HG03095 (cell line): ENCODE measurements around the gene BRD3.
"Not testable (repeated sequence)": the region's sequence is repeated elsewhere in the genome, so short reads cannot be mapped to it uniquely, and the experiment has no call there.

ENCODE experiments used
- ATAC-seq: cut with Tn5 transposase; IDR thresholded peaks from one replicate; pipeline ENCODE4 v1.9.1; 2021; ENCODE audit warnings: moderate library complexity; ENCODE audit not compliant: unreplicated experiment

Gene BRD3

DNA sequence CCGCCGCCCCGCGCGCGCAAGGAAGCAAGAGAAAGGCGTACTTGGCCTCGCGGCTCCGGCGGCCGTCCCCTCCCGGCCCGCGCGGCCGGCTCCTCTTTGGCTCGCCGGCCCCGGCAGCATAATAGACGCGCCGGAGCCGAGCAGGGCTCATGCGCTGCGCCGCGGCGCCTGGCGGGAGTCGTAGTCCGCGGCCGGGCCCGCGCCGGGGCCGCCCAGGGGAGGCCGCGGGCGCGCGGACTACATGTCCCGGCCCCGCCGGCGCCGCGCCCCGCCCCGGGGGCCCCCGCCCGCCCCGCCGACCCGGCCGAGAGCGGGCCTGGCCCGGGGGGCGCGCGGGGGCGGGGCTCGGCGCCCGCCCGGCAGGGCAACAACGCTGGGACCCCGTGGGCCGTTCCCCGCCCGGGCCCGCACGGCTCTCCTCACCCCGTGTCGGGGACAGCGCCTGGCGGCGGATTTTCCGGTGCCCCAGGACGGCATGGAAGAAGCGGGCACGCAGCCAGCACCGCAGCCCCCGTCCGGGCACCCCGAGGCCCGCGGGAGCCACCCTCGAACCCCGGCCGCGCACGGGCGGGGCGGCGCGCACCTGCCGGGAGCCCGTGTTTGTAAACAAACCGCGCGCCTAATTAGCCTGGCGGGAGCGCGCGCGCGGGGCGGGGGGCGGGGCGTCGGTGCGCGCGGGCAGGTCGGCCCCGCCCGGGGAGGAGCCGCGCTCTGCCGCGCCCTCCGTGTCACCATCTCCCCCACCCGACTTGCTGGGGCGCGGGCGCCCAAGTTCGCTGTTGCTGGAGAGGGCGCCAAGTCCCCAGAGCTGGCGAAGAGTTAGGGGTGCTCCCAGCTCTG, at the start of gene BRD3:
Gene BRD3, minus strand, starts transcription at position 123 of the 840 bp plus-strand sequence. CDS start 14,549 bp downstream, outside the sequence.
- peak; percentile 63 for ATAC-seq

DNA sequence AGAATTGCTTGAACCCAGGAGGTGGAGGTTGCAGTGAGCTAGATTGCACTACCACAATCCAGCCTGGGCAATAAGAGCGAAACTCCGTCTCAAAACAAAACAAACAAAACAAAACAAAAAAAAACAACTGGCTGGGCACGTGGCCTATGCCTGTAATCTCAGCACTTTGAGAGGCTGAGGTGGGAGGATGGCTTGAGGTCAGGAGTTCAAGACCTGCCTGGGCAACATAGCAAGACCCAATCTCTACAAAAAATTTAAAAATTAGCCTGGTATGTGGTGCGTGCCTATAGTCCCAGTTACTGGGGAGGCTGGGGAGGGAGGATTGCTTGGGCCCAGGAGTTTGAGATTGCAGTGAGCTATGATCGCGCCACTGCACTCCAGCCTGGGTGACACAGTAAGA, 44.7 kb upstream of the BRD3 start:
- ATAC-seq, result no peak

DNA sequence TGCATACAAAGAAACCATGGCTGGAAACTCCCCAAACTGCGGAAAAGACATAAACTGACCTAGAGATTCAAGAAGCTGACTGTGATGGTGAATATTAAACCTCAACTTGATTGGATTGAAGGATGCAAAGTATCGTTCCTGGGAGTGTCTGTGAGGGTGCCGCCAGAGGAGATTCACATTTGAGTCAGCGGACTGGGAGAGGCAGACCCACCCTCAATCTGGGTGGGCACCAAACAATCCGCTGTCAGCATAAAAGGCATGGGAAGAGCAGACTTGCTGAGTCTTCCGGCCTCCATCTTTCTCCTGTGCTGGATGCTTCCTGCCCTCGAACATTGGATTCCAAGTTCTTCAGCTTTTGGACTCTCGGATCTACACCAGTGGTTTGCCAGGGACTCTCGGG, 43.2 kb upstream of the BRD3 start:
- ATAC-seq, result no peak

DNA sequence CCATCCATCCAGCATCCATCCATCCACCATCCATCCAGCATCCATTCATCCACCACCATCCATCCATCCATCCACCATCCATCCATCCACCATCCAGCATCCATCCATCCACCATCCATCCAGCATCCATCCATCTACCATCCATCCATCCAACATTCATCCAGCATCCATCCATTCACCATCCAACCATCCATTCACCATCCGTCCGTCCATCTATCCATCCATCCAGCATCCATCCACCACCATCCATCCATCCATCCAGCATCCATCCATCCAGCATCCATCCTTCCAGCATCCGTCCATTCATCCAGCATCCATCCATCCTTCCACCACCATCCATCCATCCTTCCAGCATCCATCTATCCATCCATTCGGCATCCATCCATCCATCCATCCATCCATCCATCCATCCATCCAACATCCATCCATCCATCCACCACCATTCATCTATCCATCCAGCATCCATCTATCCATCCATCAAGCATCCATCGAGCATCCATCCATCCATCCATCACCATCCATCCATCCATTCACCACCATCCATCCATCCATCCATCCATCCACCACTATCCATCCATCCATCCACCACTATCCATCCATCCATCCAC, 35.7 kb upstream of the BRD3 start:
- no peak for ATAC-seq

DNA sequence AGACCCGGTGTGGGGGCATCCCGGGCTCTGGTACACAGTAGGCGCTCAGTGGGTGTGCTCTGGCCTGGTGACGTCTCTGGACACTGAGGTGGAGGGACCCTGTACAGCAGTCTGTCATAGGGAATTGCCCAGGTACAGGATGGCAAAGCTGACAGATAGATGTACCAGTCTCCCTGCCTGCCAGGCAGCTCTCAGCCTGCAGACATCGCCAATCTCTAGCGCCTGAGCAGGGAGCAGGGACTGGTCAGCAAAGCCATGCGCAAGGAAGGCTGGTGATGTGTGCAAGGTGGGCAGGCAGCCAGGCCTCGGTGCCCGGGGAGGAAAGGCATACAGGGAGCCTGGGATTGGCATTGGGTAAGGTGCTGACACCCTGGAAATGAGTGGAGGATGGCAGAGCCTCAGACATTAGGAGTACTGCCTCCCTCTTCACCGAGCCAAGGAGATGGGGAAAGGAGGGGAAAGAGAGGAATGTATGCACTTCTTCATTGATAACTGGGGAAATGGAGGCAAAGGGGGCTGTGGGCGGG, 33.9 kb upstream of the BRD3 start:
- ATAC-seq, result no peak

DNA sequence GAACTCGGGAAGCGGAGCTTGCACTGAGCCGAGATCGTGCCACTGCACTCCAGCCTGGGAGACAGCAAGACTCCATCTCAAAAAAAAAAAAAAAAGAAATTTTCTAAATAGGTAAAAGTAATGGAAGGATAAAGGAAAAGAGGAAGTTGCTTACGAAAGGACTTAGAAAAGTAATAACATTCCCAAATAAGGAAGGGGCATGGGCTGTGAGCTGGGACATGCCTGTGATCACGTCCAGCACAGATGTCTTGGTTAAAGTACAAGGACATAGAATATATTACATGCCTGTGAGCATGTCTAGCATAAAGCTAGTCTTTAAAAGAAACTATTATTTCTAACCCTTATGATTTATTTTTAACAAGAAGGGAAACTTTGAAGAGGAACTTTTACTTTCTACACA, 33.3 kb upstream of the BRD3 start:
- ATAC-seq, result not testable (repeated sequence)

DNA sequence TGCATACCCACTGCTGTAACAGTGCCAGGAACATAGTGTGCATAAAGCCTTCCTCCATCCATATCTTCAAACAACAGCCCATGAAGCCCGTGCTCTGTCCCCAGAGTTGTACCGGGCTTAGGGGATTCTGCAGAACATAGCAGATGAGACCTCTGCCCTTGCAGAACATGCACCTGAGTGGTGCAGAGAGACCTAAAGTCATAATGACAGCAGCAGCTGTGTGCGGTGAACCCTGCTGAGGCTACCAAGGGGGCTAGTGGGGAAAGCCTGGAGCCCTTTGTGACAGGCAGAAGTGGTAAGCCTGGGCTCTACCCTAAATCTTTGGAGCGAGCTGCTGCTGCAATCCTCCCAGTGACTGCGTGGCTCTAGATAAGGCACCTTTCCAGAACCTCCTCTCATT, 32.2 kb upstream of the BRD3 start:
- ATAC-seq, result no peak

DNA sequence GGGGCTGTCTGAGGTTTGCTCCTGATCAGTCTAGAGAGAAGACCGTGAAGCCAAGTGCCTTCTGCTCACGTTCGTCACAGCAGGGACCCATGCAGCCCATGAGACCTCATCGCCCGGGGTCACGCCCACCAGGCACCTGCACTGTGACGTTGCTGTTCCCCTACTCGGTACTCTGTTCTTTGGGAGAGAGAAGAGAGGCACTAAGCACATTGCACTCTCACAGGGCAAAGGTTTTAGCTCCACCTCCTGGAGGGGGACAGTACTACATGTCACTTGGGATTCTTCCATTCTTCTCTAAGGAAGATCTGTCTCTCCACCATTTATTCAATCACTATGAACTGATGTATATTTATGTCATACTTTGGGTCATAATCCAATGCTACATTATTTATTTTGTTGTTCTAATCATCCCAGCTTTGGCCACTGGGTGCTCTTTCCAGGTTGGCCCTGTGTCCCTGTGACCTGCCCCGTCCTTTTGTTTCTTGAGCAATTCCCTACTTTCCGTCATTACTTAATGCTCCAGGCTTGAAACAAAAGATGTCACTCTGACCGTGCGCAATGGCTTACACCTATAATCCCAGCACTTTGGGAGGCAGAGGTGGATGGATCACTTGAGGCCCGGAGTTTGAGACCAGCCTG, 31.4 kb upstream of the BRD3 start:
- ATAC-seq, result no peak

DNA sequence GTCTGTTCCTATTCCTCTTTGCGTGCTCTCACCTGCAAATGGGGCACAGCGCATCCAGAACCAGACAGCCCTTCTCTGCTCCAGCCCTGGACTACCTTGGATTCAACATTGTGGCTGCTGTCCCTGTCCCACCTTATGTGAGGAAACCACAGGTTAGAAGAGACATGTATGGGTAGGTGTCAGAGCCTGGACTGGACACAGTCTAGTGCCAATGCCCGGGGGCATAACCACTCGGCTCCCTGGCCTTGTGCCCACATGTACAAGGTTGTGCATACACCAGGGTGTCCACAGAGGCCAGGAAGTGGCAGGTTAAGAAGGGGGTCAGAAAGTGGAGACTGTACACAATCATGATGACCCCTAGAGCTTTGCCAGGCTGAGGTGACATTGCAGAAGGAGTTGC, 22.1 kb upstream of the BRD3 start:
- no peak for ATAC-seq

DNA sequence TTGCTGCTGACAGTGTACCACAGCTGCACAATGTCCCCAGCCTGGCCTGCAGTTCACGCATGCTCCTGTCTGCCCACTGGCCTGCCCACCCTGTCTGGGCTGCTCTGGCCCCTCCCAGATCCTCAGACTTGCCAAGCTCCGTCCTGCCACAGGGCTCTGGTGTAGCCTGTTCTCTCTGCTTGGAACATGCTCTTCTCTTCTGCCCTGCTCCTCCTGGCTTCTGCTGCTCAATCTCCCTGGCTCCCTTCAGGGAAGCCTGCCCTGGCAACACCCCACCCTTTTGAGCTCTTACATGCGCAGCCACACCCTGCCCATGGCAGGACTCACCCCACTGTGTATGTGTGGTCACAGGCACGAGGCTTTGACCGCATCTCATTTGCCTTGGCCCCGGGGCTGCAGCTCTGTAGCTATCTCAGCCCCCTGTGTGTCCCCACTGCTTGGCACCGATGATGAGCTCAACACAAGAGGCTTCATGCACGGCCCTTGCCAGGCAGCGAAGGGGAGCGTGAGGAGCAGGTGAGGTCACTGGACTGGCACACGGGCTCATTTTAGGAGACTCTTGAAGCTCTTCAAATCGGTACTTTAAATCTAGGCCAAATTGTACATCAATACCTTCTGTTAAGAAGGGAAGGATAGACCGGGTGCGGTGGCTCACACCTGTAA, 20.4 kb upstream of the BRD3 start:
- no peak for ATAC-seq

DNA sequence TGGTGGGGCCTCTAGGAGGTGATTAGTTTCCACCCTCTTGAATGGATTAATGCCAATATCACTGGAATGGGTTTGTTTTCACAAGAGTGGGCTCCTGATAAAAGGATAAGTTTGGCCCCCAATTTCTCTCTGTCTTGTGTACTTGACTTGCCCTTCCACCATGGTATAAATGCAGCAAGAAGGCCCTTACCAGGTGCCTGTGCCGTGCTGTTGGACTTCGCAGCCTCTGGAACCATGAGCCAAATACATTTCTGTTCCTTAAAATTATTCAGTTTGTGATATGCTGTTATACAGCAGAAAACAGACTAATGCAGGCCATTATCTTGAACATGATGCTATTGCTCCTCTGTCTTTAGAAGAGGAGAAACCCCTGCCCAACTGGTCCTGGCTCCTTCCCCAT, 17.8 kb upstream of the BRD3 start:
- ATAC-seq, result no peak

DNA sequence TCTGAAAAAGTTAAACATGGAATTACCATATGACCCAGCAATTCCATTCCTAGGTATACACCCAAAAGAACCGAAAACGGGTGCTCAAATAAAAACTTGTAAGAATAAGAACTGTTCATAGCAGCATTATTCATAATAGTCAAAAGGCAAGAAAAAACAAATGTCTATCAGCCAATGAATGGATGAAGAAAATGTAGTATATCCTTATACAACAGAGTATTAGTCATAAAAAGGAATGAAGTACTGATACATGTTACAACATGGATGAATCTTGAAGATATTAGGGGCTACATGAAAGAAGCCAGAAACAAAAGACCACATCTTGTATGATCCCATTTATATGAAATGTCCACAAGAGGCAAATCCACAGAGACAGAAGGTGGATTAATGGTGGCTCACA, 15.6 kb upstream of the BRD3 start:
- no peak for ATAC-seq

DNA sequence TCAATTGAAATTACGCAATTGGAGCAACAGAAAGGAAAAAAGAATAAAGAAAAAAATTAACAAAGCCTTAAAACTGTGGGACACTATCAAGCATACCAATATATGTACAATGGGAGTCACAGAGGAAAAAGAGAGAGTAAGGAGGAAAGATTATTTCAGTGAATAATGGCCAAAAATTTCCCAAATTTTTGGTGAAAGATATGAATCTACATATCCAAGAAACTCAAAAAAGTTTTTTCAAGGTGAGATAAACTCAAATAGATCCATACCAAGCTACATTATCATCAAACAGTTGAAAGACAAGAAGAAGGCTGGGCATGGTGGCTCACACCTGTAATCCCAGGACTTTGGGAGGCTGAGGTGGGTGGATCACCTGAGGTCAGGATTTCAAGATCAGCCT, 8.8 kb upstream of the BRD3 start:
- ATAC-seq, result no peak

DNA sequence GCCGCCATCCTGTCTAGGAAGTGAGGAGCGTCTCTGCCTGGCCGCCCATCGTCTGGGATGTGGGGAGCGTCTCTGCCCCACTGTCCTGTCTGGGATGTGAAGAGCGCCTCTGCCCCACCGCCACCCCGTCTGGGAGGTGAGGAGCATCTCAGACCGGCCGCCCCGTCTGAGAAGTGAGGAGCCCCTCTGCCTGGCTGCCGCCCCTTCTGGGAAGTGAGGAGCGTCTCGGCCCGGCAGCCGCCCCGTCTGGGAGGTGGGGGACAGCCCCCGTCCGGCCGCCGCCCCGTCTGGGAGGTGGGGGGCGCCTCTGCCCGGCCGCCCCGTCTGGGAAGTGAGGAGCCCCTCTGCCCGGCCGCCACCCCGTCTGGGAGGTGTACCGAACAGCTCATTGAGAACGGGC, 7.9 kb upstream of the BRD3 start:
- not testable (repeated sequence) for ATAC-seq

DNA sequence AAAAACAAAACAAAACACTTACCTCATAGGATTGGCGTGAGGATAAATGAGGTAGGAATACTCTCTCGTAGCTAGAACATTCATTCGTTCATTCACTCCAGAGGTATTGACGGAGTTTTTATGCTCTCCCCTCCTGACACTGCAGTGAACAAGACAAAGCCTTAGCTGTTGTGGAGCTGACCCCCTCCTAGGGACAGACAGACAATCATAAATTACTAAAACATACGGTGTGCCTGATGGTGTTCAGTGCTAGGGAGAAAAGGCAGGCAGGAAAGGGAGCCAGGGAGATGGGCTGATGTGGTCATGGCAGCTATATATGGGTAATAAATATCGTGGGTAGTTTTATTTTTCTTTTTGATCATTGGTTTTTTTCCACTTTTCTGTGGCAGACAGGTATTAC, 5.7 kb upstream of the BRD3 start:
- no peak for ATAC-seq

DNA sequence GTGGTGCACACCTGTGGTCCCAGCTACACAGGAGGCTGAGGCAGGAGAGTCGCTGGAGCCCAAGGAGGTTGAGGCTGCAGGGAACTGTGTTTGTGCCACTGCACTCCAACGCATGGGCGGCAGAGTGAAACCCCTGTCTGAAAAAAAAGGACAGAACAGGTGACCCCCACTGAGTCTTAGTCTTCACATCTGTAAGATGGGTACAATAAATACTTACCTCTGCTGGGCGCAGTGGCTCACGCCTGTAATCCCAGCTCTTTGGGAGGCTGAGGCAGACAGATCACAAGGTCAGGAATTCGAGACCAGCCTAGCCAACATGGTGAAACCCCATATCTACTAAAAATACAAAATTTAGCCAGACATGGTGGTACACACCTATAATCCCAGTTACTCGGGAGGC, 4.9 kb upstream of the BRD3 start:
- not testable (repeated sequence) for ATAC-seq

DNA sequence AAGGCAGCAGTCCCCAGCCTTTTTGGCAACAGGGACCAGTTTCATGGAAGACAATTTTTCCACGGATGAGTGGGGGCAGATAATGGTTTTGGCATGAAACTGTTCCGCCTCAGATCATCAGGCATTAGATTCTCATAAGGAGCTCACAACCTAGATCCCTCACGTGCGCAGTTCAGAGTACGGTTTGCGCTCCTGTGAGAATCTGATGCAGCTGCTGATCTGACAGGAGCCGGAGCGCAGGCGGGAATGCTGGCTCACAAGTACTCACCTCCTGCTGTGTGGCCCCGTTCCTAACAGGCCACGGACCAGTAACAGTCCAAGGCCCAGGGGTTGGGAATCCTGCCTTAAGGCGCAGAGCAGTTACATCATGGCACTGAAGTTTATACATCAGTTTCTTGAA, 3.3 kb upstream of the BRD3 start:
- ATAC-seq, result no peak

DNA sequence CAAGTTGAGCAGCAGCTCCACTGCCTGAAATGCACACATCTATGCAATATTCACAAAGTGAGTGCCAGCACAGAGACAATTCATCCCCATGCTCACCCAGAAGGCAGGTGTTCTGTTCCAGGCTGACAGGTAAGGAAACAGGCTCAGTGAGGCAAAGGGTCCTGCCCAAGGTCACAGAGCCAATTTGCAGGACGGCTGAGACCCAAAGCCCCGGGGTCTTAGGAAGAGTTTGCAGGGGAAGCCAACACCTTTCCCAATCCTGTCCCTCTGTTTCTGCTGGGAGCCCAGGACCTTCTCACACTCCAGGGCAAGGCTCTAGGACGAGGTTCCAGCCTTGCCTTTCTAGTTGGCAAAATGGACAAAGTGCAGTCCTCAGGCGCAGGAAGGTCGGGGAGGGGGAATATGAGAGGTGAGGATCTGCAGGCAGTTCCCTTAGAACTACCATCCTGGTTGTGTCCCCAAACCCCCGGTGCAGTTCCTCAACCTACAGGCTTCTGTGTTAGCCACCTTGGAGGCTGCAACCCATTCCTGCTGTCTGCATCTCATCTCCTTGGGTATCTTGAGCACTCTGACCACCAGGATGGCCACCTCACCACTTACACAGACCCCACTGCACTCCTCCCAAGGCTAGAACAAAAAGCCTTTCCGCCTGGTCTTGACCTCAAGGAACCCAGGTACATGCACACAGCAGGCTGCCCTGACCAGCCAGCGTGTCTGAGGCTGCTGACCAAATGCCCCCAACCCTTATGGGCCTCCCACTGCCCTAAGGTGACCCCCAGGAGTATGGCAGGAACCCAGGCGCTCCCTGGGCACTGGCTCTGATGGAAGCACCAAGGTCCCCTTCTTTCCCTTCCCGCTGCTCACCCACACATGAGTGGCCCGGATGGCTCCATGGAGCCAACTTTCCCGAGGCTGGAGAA, 1.9 kb upstream of the BRD3 start:
- no peak for ATAC-seq

DNA sequence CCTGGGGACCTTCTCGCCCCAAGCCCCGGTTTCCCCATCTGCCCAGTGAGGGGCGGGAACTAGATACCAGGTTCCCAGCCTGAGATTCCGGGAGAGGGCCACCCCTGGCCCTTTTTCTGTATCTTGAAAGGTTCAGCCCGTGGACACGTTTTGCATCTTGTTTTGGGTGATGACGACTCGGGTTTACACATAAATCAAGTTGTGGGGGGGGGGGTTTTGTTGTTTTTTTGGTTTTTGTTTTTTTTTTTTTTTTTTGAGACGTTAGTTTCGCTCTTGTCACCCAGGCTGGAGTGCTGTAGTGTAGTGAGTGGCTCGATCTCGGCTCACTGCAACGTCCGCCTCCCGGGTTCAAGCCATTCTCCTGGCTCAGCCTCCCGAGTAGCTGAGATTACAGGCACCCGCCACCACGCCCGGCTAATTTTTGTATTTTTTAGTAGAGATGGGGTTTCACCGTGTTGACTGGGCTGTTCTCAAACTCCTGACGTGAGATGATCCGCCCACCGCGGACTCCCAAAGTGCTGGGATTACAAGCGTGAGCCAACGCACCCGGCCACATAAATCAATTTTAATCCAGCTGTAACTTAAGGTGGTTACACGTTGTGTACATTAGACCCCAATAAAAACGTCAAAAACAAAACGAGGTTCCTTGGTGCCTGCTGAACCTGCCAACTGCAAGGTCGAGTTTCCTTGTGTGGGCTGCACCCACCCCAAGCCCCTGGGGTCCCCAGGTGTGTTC, 1.1 kb upstream of the BRD3 start:
- ATAC-seq, result no peak
